Measurements from ENCODE around the gene NR0B2. TPM values are rescaled to one million over a fixed set of nuclear protein-coding genes. Genes with fewer than 3 reads are reported as not detected.
"Not testable (repeated sequence)": the region's sequence is repeated elsewhere in the genome, so short reads cannot be mapped to it uniquely, and the experiment has no call there.

The NR0B2 gene
- total and polyA plus RNA-seq, 10 of the 15 experiments (the other 5 are each of a cell fraction or from before 2014, with no cell fraction given), result not detected

DNA sequence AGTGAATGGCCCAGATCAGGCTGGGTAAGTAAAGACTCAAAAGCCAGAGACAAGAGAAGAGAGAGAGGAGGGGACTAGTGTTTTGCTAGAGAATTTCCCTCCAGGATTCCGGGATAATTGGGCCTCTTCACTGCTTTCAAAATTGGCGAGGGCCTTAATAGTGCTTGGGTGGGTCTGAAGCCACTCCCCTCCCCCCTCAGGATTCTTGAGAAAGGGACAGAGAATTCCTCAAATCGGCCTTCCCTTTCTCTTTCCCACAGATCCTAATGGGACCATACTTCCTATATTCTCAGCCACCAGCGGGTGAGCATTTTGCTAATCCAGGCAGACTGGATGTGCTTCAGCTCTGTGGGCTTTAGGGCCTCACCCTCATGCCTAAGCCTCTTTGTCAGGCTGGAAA lies 38.9 kb downstream of the NR0B2 start:
- ChIA-PET RAD21 (ENCODE audit: unreplicated experiment) (no interaction called here), POLR2A (no interaction called here)
- intact Hi-C loops (cut with micrococcal nuclease; ENCODE audit: unreplicated experiment), result loop anchor here (5.0 kb wide), 1 partner anchor 83 kb away; no protein-coding TSS in a partner anchor

DNA sequence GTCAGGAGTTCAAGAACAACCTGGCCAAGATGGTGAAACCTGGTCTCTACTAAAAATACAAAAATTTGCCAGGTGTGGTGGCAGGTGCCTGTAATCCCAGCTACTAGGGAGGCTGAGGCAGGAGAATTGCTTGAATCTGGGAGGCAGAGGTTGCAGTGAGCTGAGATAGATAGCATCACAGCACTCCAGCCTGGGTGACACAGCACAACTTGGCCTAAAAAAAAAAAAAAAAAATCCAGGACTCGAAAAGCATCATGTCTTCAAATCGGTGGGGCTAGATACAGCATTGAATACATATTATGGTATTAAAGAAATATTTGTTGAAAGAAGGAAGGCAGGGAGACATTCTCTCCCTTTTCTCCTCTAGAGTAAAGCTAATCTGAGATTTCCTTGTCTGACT lies 40.7 kb downstream of the NR0B2 start:
- H3K27me3 ChIP-seq (replicated peaks in 1 of 2; ENCODE audit: control insufficient read depth in 2 of 2, insufficient read depth in 2 of 2, low read length in 1 of 2); FAIRE-seq; BruUV-seq (replicated peaks); H3K27ac ChIP-seq (ENCODE audit: control insufficient read depth, insufficient read depth); H3K9me3 ChIP-seq (replicated peaks; ENCODE audit: control insufficient read depth, insufficient read depth, low read length); H2AFZ ChIP-seq (ENCODE audit: control insufficient read depth, low read depth, low read length); H3K4me2 ChIP-seq (ENCODE audit: control insufficient read depth, insufficient read depth); H4K20me1 ChIP-seq (ENCODE audit: control insufficient read depth, insufficient read depth); ATAC-seq; DNase-seq (ENCODE audit: low read depth, low spot score); H3K4me3 ChIP-seq; H3K36me3 ChIP-seq (ENCODE audit: control insufficient read depth in 2 of 2, insufficient read depth in 2 of 2, low read length in 1 of 2); in situ Hi-C loops (cut with MboI); H3K79me2 ChIP-seq (ENCODE audit: control insufficient read depth, insufficient read depth, low read length); intact Hi-C loops (cut with micrococcal nuclease; ENCODE audit: unreplicated experiment); H3K9ac ChIP-seq (ENCODE audit: control insufficient read depth, insufficient read depth, low read length); H3K4me1 ChIP-seq (ENCODE audit: control insufficient read depth, insufficient read depth, low read length): not testable (repeated sequence)
- POLR2A ChIA-PET, result interaction anchor here (0.7 to 1.0 kb wide), 2 partner anchors 8 to 14 kb away, joined by 3 read pairs; no protein-coding TSS in a partner anchor
- RAD21 ChIA-PET (ENCODE audit: unreplicated experiment), result interaction anchor here (1.3 to 1.4 kb wide), 2 partner anchors 62 to 63 kb away, joined by 3 to 7 read pairs; no protein-coding TSS in a partner anchor
- CTCF ChIA-PET, result interaction anchor here (1.0 to 1.9 kb wide), 6 partner anchors 8 to 196 kb away, joined by 3 to 10 read pairs (median 4); no protein-coding TSS in a partner anchor
- SMC1A ChIA-PET (ENCODE audit: uncharacterized antibody, unreplicated experiment), result interaction anchor here (0.5 to 1.3 kb wide), 5 partner anchors 8 to 174 kb away, joined by 3 to 4 read pairs (median 3); no protein-coding TSS in a partner anchor
- WGBS (ENCODE audit: insufficient coverage, insufficient replicate concordance, low lambda C conversion rate, missing lambda C conversion rate), result 93% methylated on average over 2 of the region's 2 CpGs

More for the DNA sequence above, 38.9 kb downstream of the NR0B2 start:
- Histone ChIP-seq H3K4me1 (ENCODE audit: control insufficient read depth, insufficient read depth, low read length) (no peaks in the 10 kb centered on the region), H3K36me3 (ENCODE audit: control insufficient read depth in 2 of 2, insufficient read depth in 2 of 2, low read length in 1 of 2) (peaks cover 8 to 23% of the 10 kb centered on the region in 2 experiments), H2AFZ (ENCODE audit: control insufficient read depth, low read depth, low read length) (no peak overlapping the region), H3K27me3 (replicated peaks in 1 of 2; ENCODE audit: control insufficient read depth in 2 of 2, insufficient read depth in 2 of 2, low read length in 1 of 2) (no peaks in the 10 kb centered on the region), H3K79me2 (ENCODE audit: control insufficient read depth, insufficient read depth, low read length) (no peaks in the 10 kb centered on the region), H3K9me3 (replicated peaks; ENCODE audit: control insufficient read depth, insufficient read depth, low read length) (no peaks in the 10 kb centered on the region), H3K9ac (ENCODE audit: control insufficient read depth, insufficient read depth, low read length) (no peak overlapping the region), H3K4me3 (no peak overlapping the region), H3K4me2 (ENCODE audit: control insufficient read depth, insufficient read depth) (no peak overlapping the region), H4K20me1 (ENCODE audit: control insufficient read depth, insufficient read depth) (no peaks in the 10 kb centered on the region), H3K27ac (ENCODE audit: control insufficient read depth, insufficient read depth) (no peak overlapping the region)
- ChIA-PET CTCF (interaction anchor here (1.9 kb wide), 1 partner anchor 85 kb away, joined by 10 read pairs; no protein-coding TSS in a partner anchor), SMC1A (ENCODE audit: uncharacterized antibody, unreplicated experiment) (no interaction called here)
- WGBS (ENCODE audit: insufficient coverage, insufficient replicate concordance, low lambda C conversion rate, missing lambda C conversion rate), result 95% methylated on average over 4 of the region's 4 CpGs
- DNase-seq (ENCODE audit: low read depth, low spot score) (no peak), ATAC-seq (no peak), FAIRE-seq (no peak)
- TF ChIP-seq, protein P1, sequence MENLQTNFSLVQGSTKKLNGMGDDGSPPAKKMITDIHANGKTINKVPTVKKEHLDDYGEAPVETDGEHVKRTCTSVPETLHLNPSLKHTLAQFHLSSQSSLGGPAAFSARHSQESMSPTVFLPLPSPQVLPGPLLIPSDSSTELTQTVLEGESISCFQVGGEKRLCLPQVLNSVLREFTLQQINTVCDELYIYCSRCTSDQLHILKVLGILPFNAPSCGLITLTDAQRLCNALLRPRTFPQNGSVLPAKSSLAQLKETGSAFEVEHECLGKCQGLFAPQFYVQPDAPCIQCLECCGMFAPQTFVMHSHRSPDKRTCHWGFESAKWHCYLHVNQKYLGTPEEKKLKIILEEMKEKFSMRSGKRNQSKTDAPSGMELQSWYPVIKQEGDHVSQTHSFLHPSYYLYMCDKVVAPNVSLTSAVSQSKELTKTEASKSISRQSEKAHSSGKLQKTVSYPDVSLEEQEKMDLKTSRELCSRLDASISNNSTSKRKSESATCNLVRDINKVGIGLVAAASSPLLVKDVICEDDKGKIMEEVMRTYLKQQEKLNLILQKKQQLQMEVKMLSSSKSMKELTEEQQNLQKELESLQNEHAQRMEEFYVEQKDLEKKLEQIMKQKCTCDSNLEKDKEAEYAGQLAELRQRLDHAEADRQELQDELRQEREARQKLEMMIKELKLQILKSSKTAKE (IDR thresholded peaks at IDR 0.05; ENCODE audit: low read depth, poor library complexity, severe bottlenecking), result no peak
- TF ChIP-seq HDAC2 (IDR thresholded peaks at IDR 0.05) (no peak), POLR2A (IDR thresholded peaks at IDR 0.05; ENCODE audit: low read depth, low read length) (no peak)
- BruUV-seq (replicated peaks), result no TSS peak
- in situ Hi-C loops (cut with MboI), result loop anchor here (5.0 kb wide), 2 partner anchors 63 to 268 kb away; no protein-coding TSS in a partner anchor
